ENCODE data around the gene TASL.
A peak's percentile ranks its signal among the peaks of the same experiment; 100 is the strongest.
"Not testable (repeated sequence)": the region's sequence is repeated elsewhere in the genome, so short reads cannot be mapped to it uniquely, and the experiment has no call there.

TASL gene

GRCh38 chrX:30576881-30577280 lies 685 bp downstream of the TASL start:
- TF ChIP-seq, protein P1, sequence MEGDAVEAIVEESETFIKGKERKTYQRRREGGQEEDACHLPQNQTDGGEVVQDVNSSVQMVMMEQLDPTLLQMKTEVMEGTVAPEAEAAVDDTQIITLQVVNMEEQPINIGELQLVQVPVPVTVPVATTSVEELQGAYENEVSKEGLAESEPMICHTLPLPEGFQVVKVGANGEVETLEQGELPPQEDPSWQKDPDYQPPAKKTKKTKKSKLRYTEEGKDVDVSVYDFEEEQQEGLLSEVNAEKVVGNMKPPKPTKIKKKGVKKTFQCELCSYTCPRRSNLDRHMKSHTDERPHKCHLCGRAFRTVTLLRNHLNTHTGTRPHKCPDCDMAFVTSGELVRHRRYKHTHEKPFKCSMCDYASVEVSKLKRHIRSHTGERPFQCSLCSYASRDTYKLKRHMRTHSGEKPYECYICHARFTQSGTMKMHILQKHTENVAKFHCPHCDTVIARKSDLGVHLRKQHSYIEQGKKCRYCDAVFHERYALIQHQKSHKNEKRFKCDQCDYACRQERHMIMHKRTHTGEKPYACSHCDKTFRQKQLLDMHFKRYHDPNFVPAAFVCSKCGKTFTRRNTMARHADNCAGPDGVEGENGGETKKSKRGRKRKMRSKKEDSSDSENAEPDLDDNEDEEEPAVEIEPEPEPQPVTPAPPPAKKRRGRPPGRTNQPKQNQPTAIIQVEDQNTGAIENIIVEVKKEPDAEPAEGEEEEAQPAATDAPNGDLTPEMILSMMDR (IDR thresholded peaks at IDR 0.05; ENCODE audit: low read depth, low read length): no peak

DNA sequence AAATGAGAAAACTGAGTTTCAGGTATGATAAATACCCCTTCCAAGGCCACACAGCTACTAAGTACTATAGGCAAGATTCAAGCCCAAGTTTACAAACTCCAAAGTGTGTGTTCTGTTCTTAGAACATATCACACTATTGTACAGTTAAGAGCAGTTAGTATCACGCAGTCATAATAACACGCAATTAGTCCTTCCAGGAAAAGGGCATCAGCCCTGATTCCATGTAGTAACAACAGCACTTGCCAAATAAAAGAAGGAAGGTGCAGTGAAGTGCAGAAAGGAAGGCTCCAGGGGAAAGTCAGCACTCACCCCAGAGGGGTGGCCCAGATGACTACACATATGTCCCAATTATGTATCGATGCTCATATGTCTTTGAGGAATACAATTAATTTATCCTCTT lies 4.4 kb downstream of the TASL start:
- TF ChIP-seq, protein P1 (IDR thresholded peaks at IDR 0.05; ENCODE audit: low read depth, low read length): no peak
- H3K4me3 ChIP-seq (ENCODE audit: low read depth, low read length): no peak overlapping the region

More at GRCh38 chrX:30576881-30577280, 685 bp downstream of the TASL start:
- H3K4me3 ChIP-seq (ENCODE audit: low read depth, low read length): no peak overlapping the region

DNA sequence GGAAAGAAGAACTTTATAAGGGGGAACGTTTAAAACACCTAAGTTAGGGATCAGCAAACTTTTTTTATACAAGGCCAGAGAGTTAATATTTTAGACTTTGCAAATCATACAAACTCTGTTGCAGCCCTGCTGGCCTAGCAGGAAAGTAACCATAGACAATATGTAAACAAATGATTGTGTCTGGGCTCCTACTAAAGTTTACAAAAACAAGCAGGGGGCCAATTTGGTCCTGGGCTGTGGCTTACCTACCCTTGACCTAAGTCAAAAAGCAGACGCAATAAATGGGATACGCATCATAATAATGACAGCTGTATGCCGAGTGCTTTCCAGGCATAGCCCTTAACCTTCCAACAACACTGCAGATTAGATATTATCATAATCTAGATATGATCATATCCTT lies 4.9 kb downstream of the TASL start:
- TF ChIP-seq, protein P1 (IDR thresholded peaks at IDR 0.05; ENCODE audit: low read depth, low read length): no peak

GRCh38 chrX:30572004-30572403 lies 5.6 kb downstream of the TASL start:
- no peak overlapping the region for H3K4me3 ChIP-seq (ENCODE audit: low read depth, low read length)
- TF ChIP-seq, protein P1 (IDR thresholded peaks at IDR 0.05; ENCODE audit: low read depth, low read length): no peak

More for the DNA sequence above, 4.9 kb downstream of the TASL start:
- H3K4me3 ChIP-seq (ENCODE audit: low read depth, low read length): no peak overlapping the region

DNA sequence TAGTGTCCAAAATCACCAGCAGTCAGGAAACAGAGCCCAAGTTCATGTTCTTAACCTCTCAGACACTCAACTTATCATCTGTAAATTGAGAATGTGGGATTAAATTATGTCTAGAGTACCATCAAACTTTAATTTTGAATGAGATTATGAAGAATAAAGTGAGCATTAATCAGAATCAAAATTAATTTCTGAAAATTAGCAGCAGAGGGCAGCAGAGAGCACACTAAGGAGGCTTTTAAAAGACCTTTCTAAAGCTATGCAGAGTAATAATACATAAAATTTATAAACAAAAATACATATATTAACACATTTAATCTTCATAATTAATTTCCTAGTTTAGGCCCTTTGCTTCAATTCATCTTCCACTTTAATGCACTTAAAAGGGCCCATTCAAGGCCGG lies 7.1 kb downstream of the TASL start:
- TF ChIP-seq, protein P1 (IDR thresholded peaks at IDR 0.05; ENCODE audit: low read depth, low read length): 0 out of 2 replicates have a peak, but pooled peaks have one; percentile 27
- H3K4me3 ChIP-seq (ENCODE audit: low read depth, low read length): no peak overlapping the region

GRCh38 chrX:30568136-30568535 lies 9.4 kb downstream of the TASL start:
- no peak overlapping the region for H3K4me3 ChIP-seq (ENCODE audit: low read depth, low read length)
- TF ChIP-seq, protein P1 (IDR thresholded peaks at IDR 0.05; ENCODE audit: low read depth, low read length): no peak

DNA sequence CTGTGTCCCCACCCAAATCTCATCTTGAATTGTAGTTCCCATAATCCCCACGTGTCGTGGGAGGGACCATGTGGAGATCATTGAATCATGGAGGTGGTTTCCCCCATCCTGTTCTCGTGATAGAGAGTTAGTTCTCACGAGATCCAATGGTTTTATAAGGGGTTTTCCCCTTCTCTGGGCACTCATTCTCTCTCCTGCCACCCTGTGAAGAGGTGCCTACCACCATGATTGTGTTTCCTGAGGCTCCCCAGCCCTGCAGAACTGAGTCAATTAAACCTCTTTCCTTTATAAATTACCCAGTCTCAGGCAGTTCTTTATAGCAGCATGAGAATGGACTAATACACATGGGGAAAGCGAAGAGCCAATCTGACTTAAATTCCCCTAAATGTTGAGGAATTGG lies 14.5 kb downstream of the TASL start:
- H3K4me3 ChIP-seq (ENCODE audit: low read depth, low read length): not testable (repeated sequence)

DNA sequence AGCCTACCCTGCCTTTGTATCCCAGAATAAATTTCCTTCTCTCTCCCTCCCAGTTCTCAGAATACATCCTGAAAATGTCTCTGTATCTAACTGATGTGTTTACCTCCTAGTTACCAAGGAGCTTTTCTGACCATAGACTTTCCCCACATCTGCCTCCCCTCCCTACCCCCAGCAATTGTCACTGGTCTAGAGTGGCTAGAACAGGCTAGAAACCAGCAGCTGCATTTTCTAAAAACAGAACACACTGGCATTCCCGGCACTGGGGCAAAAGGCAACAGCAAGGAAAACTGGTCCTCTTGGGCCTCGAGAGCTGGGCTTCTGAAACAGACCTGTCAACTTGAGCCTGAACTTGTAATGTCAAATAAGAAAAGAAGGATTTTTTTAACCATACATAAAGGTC lies 16.4 kb downstream of the TASL start:
- no peak overlapping the region for H3K4me3 ChIP-seq (ENCODE audit: low read depth, low read length)
- TF ChIP-seq, protein P1 (IDR thresholded peaks at IDR 0.05; ENCODE audit: low read depth, low read length): no peak
